ENCODE results near the gene PHB1.

Gene PHB1

DNA sequence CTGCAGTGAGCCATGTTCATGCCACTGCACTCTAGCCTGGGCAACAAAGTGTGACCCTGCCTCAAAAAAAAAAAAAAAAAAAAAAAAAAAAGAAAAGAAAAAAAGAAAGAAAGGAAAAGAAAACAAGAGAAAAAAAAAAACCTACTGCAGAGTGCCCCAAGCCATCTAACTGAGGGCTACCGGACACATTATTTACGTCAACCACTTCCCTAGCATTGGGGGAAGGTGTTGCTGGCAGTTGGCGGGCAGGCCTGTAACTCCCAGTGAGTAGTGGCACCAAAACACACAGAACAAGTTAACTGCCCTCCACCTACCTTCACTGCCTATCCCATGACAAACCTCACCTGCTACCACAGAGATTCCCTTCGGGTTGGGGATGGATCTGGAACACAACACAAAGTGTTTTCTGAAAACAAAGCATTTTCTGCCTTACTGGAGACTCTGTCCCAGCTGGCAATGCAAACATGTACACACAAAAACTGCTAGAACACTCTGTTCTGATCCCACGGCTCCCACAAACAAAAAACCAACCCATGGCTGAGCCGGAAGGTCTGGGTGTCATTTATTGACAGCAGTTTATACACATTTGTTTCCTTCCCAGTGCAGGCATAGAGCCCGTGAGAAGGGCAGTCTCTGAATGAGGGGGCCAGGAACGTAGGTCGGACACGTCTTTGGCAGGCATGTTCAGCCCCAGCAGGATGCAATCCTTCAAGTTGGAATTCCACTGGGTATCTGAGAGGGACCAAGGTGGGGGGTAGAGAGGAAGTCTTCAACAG lies 11.0 kb downstream of the PHB1 start:
- Histone ChIP-seq H3K9ac (no peak overlapping the region), H2AFZ (no peak overlapping the region), H3K79me2 (no peaks in the 10 kb centered on the region), H3K27me3 (ENCODE audit: control insufficient read depth, insufficient read depth, low read length) (no peaks in the 10 kb centered on the region), H3K36me3 (ENCODE audit: control insufficient read depth, insufficient read depth, low read length) (no peaks in the 10 kb centered on the region), H3K4me1 (no peaks in the 10 kb centered on the region), H3K4me2 (ENCODE audit: low read length) (no peak overlapping the region), H3K27ac (no peak overlapping the region), H3K4me3 (ENCODE audit: low read depth, low read length) (no peak overlapping the region), H3K9me3 (ENCODE audit: control insufficient read depth, low read length) (no peaks in the 10 kb centered on the region)
- no peak for TF ChIP-seq CTCF (IDR thresholded peaks at IDR 0.05)

DNA sequence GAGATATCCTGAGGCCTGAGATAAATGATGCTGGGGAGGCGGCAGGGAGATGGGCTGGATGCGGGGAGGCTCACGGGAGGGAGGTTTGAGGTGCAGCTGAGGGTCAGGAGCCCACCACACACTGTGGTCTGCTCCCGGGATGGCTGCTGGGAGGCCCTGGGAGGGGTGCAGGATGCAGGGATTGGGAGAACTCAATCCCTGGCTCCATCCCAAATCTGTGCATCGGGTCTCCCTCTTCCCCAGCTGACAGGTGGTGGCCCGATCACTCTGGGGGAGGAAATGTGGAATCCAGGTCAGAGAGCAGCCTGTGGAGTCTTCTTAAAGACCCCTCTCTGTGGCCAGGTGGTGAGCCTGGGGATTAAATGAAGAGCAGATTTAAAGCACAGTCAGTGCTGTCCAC lies 12.0 kb downstream of the PHB1 start:
- TF ChIP-seq CTCF (IDR thresholded peaks at IDR 0.05) = no peak
- Histone ChIP-seq H2AFZ (no peak overlapping the region), H3K9me3 (ENCODE audit: control insufficient read depth, low read length) (no peaks in the 10 kb centered on the region), H3K27me3 (ENCODE audit: control insufficient read depth, insufficient read depth, low read length) (no peaks in the 10 kb centered on the region), H3K36me3 (ENCODE audit: control insufficient read depth, insufficient read depth, low read length) (no peaks in the 10 kb centered on the region), H3K4me1 (no peaks in the 10 kb centered on the region), H3K4me2 (ENCODE audit: low read length) (no peak overlapping the region), H3K4me3 (ENCODE audit: low read depth, low read length) (no peak overlapping the region), H3K27ac (no peak overlapping the region), H3K79me2 (no peaks in the 10 kb centered on the region), H3K9ac (no peak overlapping the region)

GRCh38 chr17:49401971-49402611 lies 12.6 kb downstream of the PHB1 start:
- no peaks in the 10 kb centered on the region for H3K36me3 ChIP-seq (ENCODE audit: control insufficient read depth, insufficient read depth, low read length)
- H3K27ac ChIP-seq = no peak overlapping the region
- no peaks in the 10 kb centered on the region for H3K9me3 ChIP-seq (ENCODE audit: control insufficient read depth, low read length)
- H3K4me3 ChIP-seq (ENCODE audit: low read depth, low read length) = no peak overlapping the region
- H3K4me1 ChIP-seq = no peaks in the 10 kb centered on the region
- no peaks in the 10 kb centered on the region for H3K79me2 ChIP-seq
- H3K27me3 ChIP-seq (ENCODE audit: control insufficient read depth, insufficient read depth, low read length) = no peaks in the 10 kb centered on the region
- no peak overlapping the region for H3K4me2 ChIP-seq (ENCODE audit: low read length)
- no peak for TF ChIP-seq CTCF (IDR thresholded peaks at IDR 0.05)
- H2AFZ ChIP-seq = no peak overlapping the region
- H3K9ac ChIP-seq = no peak overlapping the region

DNA sequence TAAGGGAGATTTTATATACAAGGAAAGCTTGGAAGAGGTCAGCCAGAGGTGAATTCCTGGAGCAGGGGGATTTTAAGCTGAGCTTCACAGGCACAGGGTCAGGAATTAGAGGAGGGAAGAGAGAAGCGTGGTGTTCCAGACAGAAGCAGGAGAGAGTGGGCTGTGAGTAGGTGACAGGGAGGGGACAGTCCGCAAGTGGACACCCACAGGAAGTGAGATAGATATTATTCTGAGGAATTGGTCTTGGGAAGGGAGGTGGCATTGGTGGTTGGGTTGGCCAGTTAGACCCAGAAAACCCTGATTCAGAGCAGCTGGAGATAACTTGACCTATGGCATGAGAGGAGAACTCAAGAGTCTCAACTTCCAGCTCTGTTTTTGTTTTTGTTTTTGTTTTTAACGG lies 14.7 kb downstream of the PHB1 start:
- H3K36me3 ChIP-seq (ENCODE audit: control insufficient read depth, insufficient read depth, low read length) = no peaks in the 10 kb centered on the region
- H3K9me3 ChIP-seq (ENCODE audit: control insufficient read depth, low read length) = no peaks in the 10 kb centered on the region
- no peaks in the 10 kb centered on the region for H3K27me3 ChIP-seq (ENCODE audit: control insufficient read depth, insufficient read depth, low read length)
- no peaks in the 10 kb centered on the region for H3K4me1 ChIP-seq
- no peak for TF ChIP-seq CTCF (IDR thresholded peaks at IDR 0.05)
- H3K4me3 ChIP-seq (ENCODE audit: low read depth, low read length) = no peak overlapping the region
- H3K9ac ChIP-seq = no peak overlapping the region
- H3K79me2 ChIP-seq = no peaks in the 10 kb centered on the region
- no peak overlapping the region for H3K27ac ChIP-seq
- H2AFZ ChIP-seq = no peak overlapping the region
- H3K4me2 ChIP-seq (ENCODE audit: low read length) = no peak overlapping the region

Measured in parathyroid adenoma (tissue), 2 donors.